WTC11 (cell line): ENCODE results near the gene PCDH9. TPM values are rescaled to one million over a fixed set of nuclear protein-coding genes. Genes with fewer than 3 reads are reported as not detected.

Experiments used
- ATAC-seq: fragments of 200-7000 bp; cut with Tn5 transposase; 2 replicates; pipeline ENCODE4 v1.10.0; 2021; ENCODE audit warnings: mild to moderate bottlenecking, moderate library complexity
- CTCF ChIA-PET: fragments of 300-600 bp; sonication (Branson Sonifier 250); formaldehyde crosslinking; loops from one replicate; lab custom pipeline; 2021; ENCODE audit warnings: antibody characterized with exemption; lab: Charles Lee
- POLR2A ChIA-PET: fragments of 350-600 bp; sonication (Branson Sonifier 250); formaldehyde crosslinking; loops from one replicate; lab custom pipeline; 2021; ENCODE audit warnings: antibody characterized with exemption; lab: Charles Lee
- DNase-seq: peaks from one replicate; pipeline ENCODE4 v3.0.0; 2021; ENCODE audit warnings: low spot score
- H3K27ac Mint-ChIP-seq: 2 replicates; pipeline ENCODE4 v1.8.0; 2021; ENCODE audit warnings: mixed read lengths
- H3K27me3 Mint-ChIP-seq: 2 replicates; pipeline ENCODE4 v1.8.0; 2021; ENCODE audit warnings: low read depth, mild to moderate bottlenecking, moderate library complexity, mixed read lengths
- H3K36me3 Mint-ChIP-seq: 2 replicates; pipeline ENCODE4 v1.8.0; 2021; ENCODE audit warnings: mixed read lengths
- H3K4me1 Mint-ChIP-seq: 2 replicates; pipeline ENCODE4 v1.8.0; 2022; ENCODE audit warnings: mixed read lengths
- H3K4me3 Mint-ChIP-seq: 2 replicates; pipeline ENCODE4 v1.8.0; 2021; ENCODE audit warnings: mild to moderate bottlenecking, moderate library complexity, mixed read lengths
- H3K9me3 Mint-ChIP-seq: 2 replicates; pipeline ENCODE4 v1.8.0; 2021; ENCODE audit warnings: mixed read lengths
- CTCF ChIP-seq: fragments of 200-600 bp; IDR thresholded peaks from 2 replicates; pipeline ENCODE4 v1.8.0; 2022; ENCODE audit warnings: antibody characterized with exemption
- ELF4 ChIP-seq: sonication (generic); formaldehyde crosslinking; IDR thresholded peaks from 2 replicates; pipeline ENCODE4 v1.8.1; 2022; ENCODE audit warnings: low read depth, mild to moderate bottlenecking, moderate library complexity, missing genetic modification reagents
- ERG ChIP-seq: fragments of 250-450 bp; sonication (Bioruptor Pico); IDR thresholded peaks from 2 replicates; pipeline ENCODE4 v1.8.0; 2021; ENCODE audit warnings: mild to moderate bottlenecking
- ESRRA ChIP-seq: sonication (generic); formaldehyde crosslinking; IDR thresholded peaks from 2 replicates; pipeline ENCODE4 v1.8.1; 2022; ENCODE audit warnings: mild to moderate bottlenecking, missing genetic modification reagents, borderline replicate concordance
- FOXJ3 ChIP-seq: sonication (generic); formaldehyde crosslinking; IDR thresholded peaks from 2 replicates; pipeline ENCODE4 v1.9.0; 2021; ENCODE audit warnings: missing genetic modification reagents, mild to moderate bottlenecking, borderline replicate concordance
- GRHL2 ChIP-seq: fragments of 250-450 bp; sonication (Bioruptor Pico); IDR thresholded peaks from 2 replicates; pipeline ENCODE4 v1.8.0; 2022; ENCODE audit warnings: mild to moderate bottlenecking, moderate library complexity; ENCODE audit not compliant: insufficient replicate concordance, severe bottlenecking
- HMGA2 ChIP-seq: fragments of 250-450 bp; sonication (Bioruptor Pico); IDR thresholded peaks from 2 replicates; pipeline ENCODE4 v1.4.0; 2021; ENCODE audit warnings: mild to moderate bottlenecking, moderate library complexity
- JUN ChIP-seq: sonication (generic); formaldehyde crosslinking; IDR thresholded peaks from 2 replicates; pipeline ENCODE4 v1.8.0; 2023; ENCODE audit warnings: mild to moderate bottlenecking, missing genetic modification reagents
- NFE2L1 ChIP-seq: sonication (generic); formaldehyde crosslinking; IDR thresholded peaks from 2 replicates; pipeline ENCODE4 v1.8.1; 2023; ENCODE audit warnings: missing genetic modification reagents
- OVOL2 ChIP-seq: fragments of 250-450 bp; sonication (Bioruptor Pico); IDR thresholded peaks from 2 replicates; pipeline ENCODE4 v1.9.0; 2021; ENCODE audit warnings: mild to moderate bottlenecking, borderline replicate concordance
- PRDM15 ChIP-seq: sonication (generic); formaldehyde crosslinking; IDR thresholded peaks from 2 replicates; pipeline ENCODE4 v1.8.0; 2022; ENCODE audit warnings: missing genetic modification reagents
- SMAD4 ChIP-seq: sonication (generic); formaldehyde crosslinking; IDR thresholded peaks from 2 replicates; pipeline ENCODE4 v1.8.0; 2022; ENCODE audit warnings: mild to moderate bottlenecking, missing genetic modification reagents
- SP1 ChIP-seq: sonication (generic); formaldehyde crosslinking; conservative IDR thresholded peaks from 2 replicates; pipeline ENCODE4 v1.8.1; 2022; ENCODE audit warnings: missing genetic modification reagents
- TCF7 ChIP-seq: sonication (generic); formaldehyde crosslinking; IDR thresholded peaks from 2 replicates; pipeline ENCODE4 v1.8.0; 2022; ENCODE audit warnings: mild to moderate bottlenecking, low read depth, missing genetic modification reagents, moderate library complexity
- TEAD1 ChIP-seq: sonication (generic); formaldehyde crosslinking; IDR thresholded peaks from 2 replicates; pipeline ENCODE4 v1.8.0; 2022; ENCODE audit warnings: mild to moderate bottlenecking, missing genetic modification reagents
- ZNF232 ChIP-seq: sonication (generic); formaldehyde crosslinking; IDR thresholded peaks from 2 replicates; pipeline ENCODE4 v1.8.0; 2022; ENCODE audit warnings: mild to moderate bottlenecking, missing genetic modification reagents
- ZNF423 ChIP-seq: fragments of 250-450 bp; sonication (Bioruptor Pico); IDR thresholded peaks from 2 replicates; pipeline ENCODE4 v2.1.2; 2022; ENCODE audit warnings: mild to moderate bottlenecking, moderate library complexity
- ZNF425 ChIP-seq: fragments of 250-450 bp; sonication (Bioruptor Pico); conservative IDR thresholded peaks from 2 replicates; pipeline ENCODE4 v1.9.0; 2021; ENCODE audit warnings: mild to moderate bottlenecking
- ZNF532 ChIP-seq: fragments of 250-450 bp; sonication (Bioruptor Pico); IDR thresholded peaks from 2 replicates; pipeline ENCODE4 v1.9.0; 2021; ENCODE audit warnings: mild to moderate bottlenecking, borderline replicate concordance
- ZSCAN18 ChIP-seq: fragments of 250-450 bp; sonication (Bioruptor Pico); IDR thresholded peaks from 2 replicates; pipeline ENCODE4 v2.1.2; 2022; ENCODE audit warnings: mild to moderate bottlenecking, moderate library complexity
- total RNA-seq: library from RNA; stranded (reverse); gene quantifications from 3 replicates; pipeline ENCODE4 v1.2.3, GENCODE V29; 2021

PCDH9 gene
- total RNA-seq, 1 experiment from 2014 or later: 0.48 TPM

- TF ChIP-seq ZNF425 (CRISPR knock-in tag) (no peak), ESRRA (no peak), GRHL2 (CRISPR knock-in tag) (no peak), NFE2L1 (no peak), SMAD4 (CRISPR knock-in tag) (no peak), ELF4 (CRISPR knock-in tag) (no peak), ZSCAN18 (CRISPR knock-in tag) (no peak), JUN (CRISPR knock-in tag) (no peak)
Observed at GRCh38 chr13:67069117-67069767, 160.9 kb downstream of the PCDH9 start (continued).

- ChIA-PET POLR2A (no interaction called here), CTCF (no interaction called here)
- peaks cover 10% of the 10 kb centered on the region for H3K4me1 Mint-ChIP-seq
- no peaks in the 10 kb centered on the region for H3K36me3 Mint-ChIP-seq
- ATAC-seq (no peak), DNase-seq (no peak)
- H3K27ac Mint-ChIP-seq: no peak overlapping the region
- H3K4me3 Mint-ChIP-seq: no peak overlapping the region
- H3K9me3 Mint-ChIP-seq: no peaks in the 10 kb centered on the region
- no peak for TF ChIP-seq FOXJ3 (CRISPR knock-in tag)
- H3K27me3 Mint-ChIP-seq: no peaks in the 10 kb centered on the region
Observed at GRCh38 chr13:67064920-67065319, 165.2 kb downstream of the PCDH9 start.

GRCh38 chr13:67063036-67063435 lies 167.1 kb downstream of the PCDH9 start:
- no peaks in the 10 kb centered on the region for H3K36me3 Mint-ChIP-seq
- H3K27me3 Mint-ChIP-seq: no peaks in the 10 kb centered on the region
- no peaks in the 10 kb centered on the region for H3K9me3 Mint-ChIP-seq
- H3K4me3 Mint-ChIP-seq: no peak overlapping the region
- H3K4me1 Mint-ChIP-seq: peaks cover 7% of the 10 kb centered on the region
- ATAC-seq (no peak; the same call in 1 of the 2 replicates), DNase-seq (no peak)
- no peak overlapping the region for H3K27ac Mint-ChIP-seq
- POLR2A ChIA-PET: no interaction called here
- CTCF ChIA-PET: no interaction called here
- TF ChIP-seq CTCF: no peak
- no peak for TF ChIP-seq ZNF532 (CRISPR knock-in tag)
- TF ChIP-seq PRDM15 (CRISPR knock-in tag): no peak
- TF ChIP-seq ERG (CRISPR knock-in tag): no peak
- no peak for TF ChIP-seq SP1
- no peak for TF ChIP-seq ZNF232 (CRISPR knock-in tag)
- no peak for TF ChIP-seq OVOL2
- no peak for TF ChIP-seq TEAD1
- no peak for TF ChIP-seq TCF7 (CRISPR knock-in tag)
- no peak for TF ChIP-seq ZNF423 (CRISPR knock-in tag)
- no peak for TF ChIP-seq HMGA2 (CRISPR knock-in tag)
